SK-N-SH (cell line): ENCODE data around the gene CCDC183. TPM values are rescaled to one million over a fixed set of nuclear protein-coding genes. Genes with fewer than 3 reads are reported as not detected.

Source experiments
- CTCF ChIA-PET: fragments of 300-600, 350-600 bp; formaldehyde crosslinking; extraction: SDS; loops from one replicate; lab custom pipeline; 2021; lab: Yijun Ruan, JAX
- POLR2A ChIA-PET: fragments of 350-600 bp; sonication (Branson Sonifier 250); formaldehyde crosslinking; extraction: SDS; loops from one replicate; lab custom pipeline; 2020; ENCODE audit warnings: antibody characterized with exemption, inconsistent platforms; lab: Yijun Ruan, JAX
- DNase-seq: peaks from one replicate; pipeline ENCODE4 v3.0.0; 2012
- H2AFZ ChIP-seq: fragments of 200-600 bp; sonication (generic); 2 replicates; pipeline ENCODE4 v1.8.1; 2016; ENCODE audit warnings: antibody characterized with exemption, mild to moderate bottlenecking, low read depth
- H3F3A ChIP-seq: fragments of 200-600 bp; sonication (generic); replicated peaks from 2 replicates; pipeline ENCODE3; 2016; ENCODE audit warnings: antibody characterized with exemption, mild to moderate bottlenecking; ENCODE audit not compliant: insufficient read depth
- H3K27ac ChIP-seq, 2 experiments: fragments of 200-500 bp in 1 of 2; fragments of 200-600 bp in 1 of 2; sonication (Bioruptor generic) in 1 of 2; sonication (generic), shearing (Covaris generic) in 1 of 2; 2 replicates each; pipeline versions ENCODE4 v1.5.1 to v1.6.1; 2014 to 2016; ENCODE audit warnings: low read depth in 2 of 2, inconsistent platforms in 1 of 2, low read length in 1 of 2, mild to moderate bottlenecking in 1 of 2, mixed read lengths in 1 of 2
- H3K27me3 ChIP-seq: fragments of 200-600 bp; sonication (generic), shearing (Covaris generic); 2 replicates; pipeline ENCODE4 v1.6.1; 2016; ENCODE audit warnings: mixed run types; ENCODE audit not compliant: insufficient read depth
- H3K36me3 ChIP-seq, 2 experiments: fragments of 200-500 bp in 1 of 2; fragments of 200-600 bp in 1 of 2; sonication (Bioruptor generic) in 1 of 2; sonication (generic) in 1 of 2; replicated peaks in 1 of 2; 2 replicates each; pipeline versions ENCODE3 to v1.5.1; 2014 to 2016; ENCODE audit warnings: low read length in 1 of 2, mild to moderate bottlenecking in 1 of 2; ENCODE audit not compliant: insufficient read depth in 2 of 2, control insufficient read depth in 1 of 2
- H3K4me1 ChIP-seq, 2 experiments: fragments of 200-500 bp in 1 of 2; fragments of 200-600 bp in 1 of 2; sonication (Bioruptor generic) in 1 of 2; sonication (generic), shearing (Covaris generic) in 1 of 2; 2 replicates each; pipeline versions ENCODE4 v1.5.1 to v1.6.1; 2014 to 2016; ENCODE audit warnings: low read depth in 1 of 2, low read length in 1 of 2, mixed run types in 1 of 2; ENCODE audit not compliant: insufficient read depth in 2 of 2, control insufficient read depth in 1 of 2
- H3K4me2 ChIP-seq: fragments of 200-600 bp; sonication (generic), shearing (Covaris generic); 2 replicates; pipeline ENCODE4 v1.6.1; 2017; ENCODE audit warnings: mixed run types
- H3K4me3 ChIP-seq, 2 experiments: fragments of 200-500 bp in 1 of 2; fragments of 200-600 bp in 1 of 2; sonication (Bioruptor generic) in 1 of 2; sonication (generic), shearing (Covaris generic) in 1 of 2; 2 replicates each; pipeline versions ENCODE4 v1.5.1 to v1.8.1; 2014 to 2016; ENCODE audit warnings: low read depth in 2 of 2, inconsistent platforms in 1 of 2, low read length in 1 of 2, mild to moderate bottlenecking in 1 of 2, mixed read lengths in 1 of 2, moderate library complexity in 1 of 2
- H3K79me2 ChIP-seq: fragments of 200-600 bp; sonication (generic); 2 replicates; pipeline ENCODE4 v1.8.1; 2017; ENCODE audit warnings: mild to moderate bottlenecking; ENCODE audit not compliant: insufficient read depth
- H3K9ac ChIP-seq: fragments of 200-600 bp; sonication (generic); 2 replicates; pipeline ENCODE4 v1.6.1; 2017; ENCODE audit warnings: mixed run types
- H3K9me2 ChIP-seq: fragments of 200-600 bp; sonication (generic); 2 replicates; pipeline ENCODE4 v1.6.1; 2017; ENCODE audit warnings: mixed run types
- H3K9me3 ChIP-seq: fragments of 200-600 bp; sonication (generic); 2 replicates; pipeline ENCODE4 v1.6.1; 2017; ENCODE audit warnings: mixed run types, mild to moderate bottlenecking, moderate library complexity
- H4K20me1 ChIP-seq: fragments of 200-600 bp; sonication (generic); 2 replicates; pipeline ENCODE4 v1.6.1; 2017; ENCODE audit warnings: mild to moderate bottlenecking, mixed run types; ENCODE audit not compliant: insufficient read depth
- CHD2 ChIP-seq: fragments of 150-350 bp; IDR thresholded peaks from 2 replicates; pipeline ENCODE4 v1.6.1; 2018; ENCODE audit warnings: low read length; ENCODE audit not compliant: partially characterized antibody
- ELF1 ChIP-seq: IDR thresholded peaks from 2 replicates; pipeline ENCODE4 v1.4.0; 2012
- EP300 ChIP-seq, 2 experiments: IDR thresholded peaks; 2 replicates each; pipeline versions ENCODE4 v1.4.0 to v1.6.1; 2012; ENCODE audit warnings: borderline replicate concordance in 1 of 2, low read depth in 1 of 2, low read length in 1 of 2
- EZH2phosphoT487 ChIP-seq: fragments of 200-600 bp; sonication (generic); IDR thresholded peaks from 2 replicates; pipeline ENCODE4 v1.6.1; 2017; ENCODE audit warnings: low read depth, mixed run types, mild to moderate bottlenecking, antibody characterized with exemption, moderate library complexity, borderline replicate concordance
- FOSL2 ChIP-seq: IDR thresholded peaks from 2 replicates; pipeline ENCODE4 v1.4.0; 2012; ENCODE audit warnings: low read depth, mild to moderate bottlenecking, moderate library complexity, borderline replicate concordance
- FOXJ3 ChIP-seq: sonication (generic); formaldehyde crosslinking; IDR thresholded peaks from 2 replicates; pipeline ENCODE4 v1.5.1; 2020; ENCODE audit warnings: mild to moderate bottlenecking, missing genetic modification reagents
- FOXM1 ChIP-seq: IDR thresholded peaks from 2 replicates; pipeline ENCODE4 v1.4.0; 2012; ENCODE audit warnings: low read depth, mild to moderate bottlenecking
- GATA2 ChIP-seq: sonication (generic); formaldehyde crosslinking; IDR thresholded peaks from 2 replicates; pipeline ENCODE4 v1.5.0; 2020; ENCODE audit warnings: mild to moderate bottlenecking, missing genetic modification reagents
- JUND ChIP-seq: IDR thresholded peaks from 2 replicates; pipeline ENCODE4 v1.4.0; 2012
- MAX ChIP-seq: IDR thresholded peaks from 2 replicates; pipeline ENCODE4 v1.4.0; 2012; ENCODE audit warnings: low read depth
- MEF2A ChIP-seq: IDR thresholded peaks from 2 replicates; pipeline ENCODE4 v1.4.0; 2012; ENCODE audit warnings: low read depth, borderline replicate concordance
- NFIC ChIP-seq: IDR thresholded peaks from 2 replicates; pipeline ENCODE4 v1.4.0; 2012; ENCODE audit warnings: borderline replicate concordance
- PBX3 ChIP-seq: IDR thresholded peaks from 2 replicates; pipeline ENCODE4; 2012
- POLR2AphosphoS5 ChIP-seq: IDR thresholded peaks from 2 replicates; pipeline ENCODE4 v1.6.1; 2012; ENCODE audit warnings: low read depth, low read length
- RCOR1 ChIP-seq: fragments of 150-350 bp; IDR thresholded peaks from 2 replicates; pipeline ENCODE4 v1.6.1; 2017; ENCODE audit warnings: antibody characterized with exemption, low read length
- REST ChIP-seq: IDR thresholded peaks from 2 replicates; pipeline ENCODE4 v1.6.1; 2012; ENCODE audit warnings: mild to moderate bottlenecking, low read depth, low read length, moderate library complexity
- RFX5 ChIP-seq: IDR thresholded peaks from 2 replicates; pipeline ENCODE4 v1.6.1; 2012; ENCODE audit warnings: mild to moderate bottlenecking, improper control_type of control experiment, low read length
- SMC3 ChIP-seq: IDR thresholded peaks from 2 replicates; pipeline ENCODE4 v1.6.1; 2012; ENCODE audit warnings: low read depth, low read length, improper control_type of control experiment
- TAF1 ChIP-seq: IDR thresholded peaks from 2 replicates; pipeline ENCODE4 v1.6.1; 2012; ENCODE audit warnings: low read depth, mild to moderate bottlenecking, low read length, moderate library complexity, borderline replicate concordance
- TCF12 ChIP-seq: IDR thresholded peaks from 2 replicates; pipeline ENCODE4 v1.4.0; 2012
- USF1 ChIP-seq: IDR thresholded peaks from 2 replicates; pipeline ENCODE4 v1.4.0; 2012; ENCODE audit warnings: low read depth, borderline replicate concordance
- USF2 ChIP-seq: fragments of 150-350 bp; IDR thresholded peaks from 2 replicates; pipeline ENCODE4 v1.6.1; 2017; ENCODE audit warnings: antibody characterized with exemption, low read length, low read depth, borderline replicate concordance
- ZBTB33 ChIP-seq: IDR thresholded peaks from 2 replicates; pipeline ENCODE4 v1.4.0; 2012; ENCODE audit warnings: low read depth, borderline replicate concordance
- WGBS: methylation state at CpG from one replicate; pipeline ENCODE4 v1.1.6; 2017; ENCODE audit warnings: low lambda C conversion rate; 5-methylcytosine and 5-hydroxymethylcytosine counted together
- polyA plus RNA-seq, 3 experiments: library from polyadenylated mRNA; depleted of rRNA; stranded (reverse); fragments of >200 nt; gene quantifications; 2 replicates each; pipeline ENCODE4 v1.2.3, GENCODE V29; 2012

Gene CCDC183
- polyA plus RNA-seq, 1 of the 3 experiments (the other 2 are of a cell fraction): 5.3 TPM

DNA sequence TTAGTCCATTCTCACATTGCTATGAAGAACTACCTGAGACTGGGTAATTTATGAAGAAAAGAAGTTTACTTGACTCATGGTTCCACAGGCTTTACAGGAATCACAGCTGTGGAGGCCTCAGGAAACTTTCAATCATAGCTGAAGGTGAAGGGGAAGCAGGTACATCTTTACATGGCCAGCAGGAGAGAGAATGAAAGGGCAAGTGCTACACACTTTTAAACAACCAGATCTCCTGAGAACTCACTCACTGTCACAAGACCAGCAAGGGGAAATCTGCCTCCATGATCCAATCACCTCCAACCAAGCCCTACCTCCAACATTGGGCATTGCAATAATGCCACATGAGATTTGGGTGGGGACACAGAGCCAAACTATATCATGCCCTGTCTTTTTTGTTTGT lies 44.3 kb upstream of the CCDC183 start (continued):
- no peak for TF ChIP-seq USF1
- TF ChIP-seq PBX3: no peak
- TF ChIP-seq GATA2 (CRISPR knock-in tag): no peak

DNA sequence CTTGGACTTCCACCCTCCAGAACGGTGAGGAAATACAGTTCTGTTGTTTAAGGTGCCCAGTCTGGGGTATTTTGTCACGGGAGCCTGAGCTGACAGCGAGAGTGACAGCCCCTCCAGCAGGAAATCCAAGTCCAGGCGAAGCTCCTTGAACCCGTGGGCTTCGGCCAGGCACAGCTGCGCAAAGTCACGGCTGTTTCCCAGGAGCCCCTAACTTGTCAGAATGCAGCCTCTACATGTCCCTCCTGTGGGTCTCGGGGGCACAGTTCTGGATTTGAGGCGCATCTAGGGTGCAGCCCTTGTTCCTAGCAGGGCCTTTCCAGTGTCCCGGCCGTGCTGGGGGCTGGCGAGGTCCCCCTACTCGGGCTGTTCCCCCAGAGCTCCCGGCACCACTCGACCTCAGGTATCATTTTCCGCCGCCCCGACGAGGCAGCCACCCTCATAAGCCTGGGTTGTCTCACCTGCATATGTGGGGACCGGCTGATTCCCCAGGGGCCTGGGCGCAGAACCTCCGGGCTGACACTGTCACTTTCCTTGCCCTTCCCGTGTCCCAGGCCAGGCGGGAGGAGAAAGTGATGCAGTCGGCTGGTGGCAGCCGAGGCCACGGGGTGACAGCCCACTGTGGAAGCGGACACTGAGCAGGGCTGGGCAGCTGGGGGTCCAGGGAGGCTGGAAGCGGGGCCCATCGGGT lies 42.6 kb upstream of the CCDC183 start:
- H3K27ac ChIP-seq: no peak overlapping the region
- no peaks in the 10 kb centered on the region for H3K79me2 ChIP-seq
- H3K4me1 ChIP-seq: peaks cover 0 to 5% of the 10 kb centered on the region in 2 experiments; a peak in 1 of 4 replicates
- TF ChIP-seq TCF12: no peak
- no peak for TF ChIP-seq MAX
- no peak for TF ChIP-seq MEF2A
- no peak for TF ChIP-seq SMC3
- no peak for TF ChIP-seq NFIC
- TF ChIP-seq EZH2phosphoT487: no peak
- TF ChIP-seq POLR2AphosphoS5: no peak
- no peak for TF ChIP-seq USF2
- no peak for TF ChIP-seq FOXJ3 (CRISPR knock-in tag)
- no peak for TF ChIP-seq FOXM1
- no peak for TF ChIP-seq FOSL2
- no peak for TF ChIP-seq REST
- TF ChIP-seq JUND: no peak
- no peak for TF ChIP-seq RFX5
- no peak for TF ChIP-seq CHD2
- no peak for TF ChIP-seq TAF1
- TF ChIP-seq RCOR1: no peak
- TF ChIP-seq ZBTB33: no peak
- no peak for TF ChIP-seq EP300 (IDR thresholded peaks at IDR 0.05; ENCODE audit: borderline replicate concordance in 1 of 2, low read depth in 1 of 2, low read length in 1 of 2)
- TF ChIP-seq ELF1: no peak
- no peaks in the 10 kb centered on the region for H4K20me1 ChIP-seq
- H3K36me3 ChIP-seq: no peaks in the 10 kb centered on the region
- H3K27me3 ChIP-seq: no peaks in the 10 kb centered on the region
- POLR2A ChIA-PET: no interaction called here
- CTCF ChIA-PET: no interaction called here
- H3F3A ChIP-seq: peaks cover 3% of the 10 kb centered on the region
- WGBS: 58% methylated on average over 16 of the region's 31 CpGs
- H3K9ac ChIP-seq: no peak overlapping the region
- H3K4me3 ChIP-seq: no peak overlapping the region
- H3K9me3 ChIP-seq: no peaks in the 10 kb centered on the region
- H3K4me2 ChIP-seq: no peak overlapping the region
- no peaks in the 10 kb centered on the region for H3K9me2 ChIP-seq
- no peak for DNase-seq
- no peak overlapping the region for H2AFZ ChIP-seq
